Endothelial cell of umbilical vein (primary cell): ENCODE measurements around the gene MBNL2. TPM values are rescaled to one million over a fixed set of nuclear protein-coding genes. Genes with fewer than 3 reads are reported as not detected.

Experiments used
- BruUV-seq: library from RNA; stranded (reverse); fragments of 400-500 nt; replicated peaks from 2 replicates; lab custom pipeline; 2021; lab: Mats Ljungman, UMichigan
- CTCF ChIA-PET: fragments of 300-600, 350-600 bp; sonication (Branson Sonifier 250); formaldehyde crosslinking; loops from one replicate; lab custom pipeline; 2021; ENCODE audit warnings: antibody characterized with exemption, inconsistent platforms; lab: Charles Lee
- POLR2A ChIA-PET: fragments of 300-600, 350-600 bp; sonication (Branson Sonifier 250); formaldehyde crosslinking; loops from one replicate; lab custom pipeline; 2021; ENCODE audit warnings: antibody characterized with exemption, inconsistent platforms; lab: Charles Lee
- DNase-seq: peaks from one replicate; pipeline ENCODE4 v3.0.0-alpha.2; 2011; ENCODE audit warnings: low read depth, low spot score
- FAIRE-seq: peaks from 2 replicates; lab custom pipeline; 2011; peaks lifted over from hg19 to GRCh38; lab: Jason Lieb, UNC
- H2AFZ ChIP-seq: 2 replicates; pipeline ENCODE4 v1.6.0; 2012; ENCODE audit warnings: low read depth, low read length, control low read depth, inconsistent platforms
- H3K27ac ChIP-seq: 2 replicates; pipeline ENCODE4 v1.5.1; 2011; ENCODE audit warnings: low read depth, mild to moderate bottlenecking, control low read depth, low read length, moderate library complexity; ENCODE audit not compliant: insufficient read depth
- H3K27me3 ChIP-seq, 2 experiments: 2 replicates each; pipeline versions ENCODE4 v1.6.0 to v1.6.1; 2011; ENCODE audit warnings: low read length in 2 of 2, mixed read lengths in 1 of 2; ENCODE audit not compliant: control insufficient read depth in 2 of 2, insufficient read depth in 2 of 2
- H3K36me3 ChIP-seq, 2 experiments: 2 replicates in 1 of 2; 3 replicates in 1 of 2; pipeline ENCODE4 v1.5.1; 2011; ENCODE audit warnings: low read length in 2 of 2, mild to moderate bottlenecking in 1 of 2, moderate library complexity in 1 of 2; ENCODE audit not compliant: control insufficient read depth in 2 of 2, insufficient read depth in 2 of 2; ENCODE audit errors: extremely low read depth in 1 of 2
- H3K4me1 ChIP-seq: 3 replicates; pipeline ENCODE4 v1.5.1; 2011; ENCODE audit warnings: mild to moderate bottlenecking, low read length; ENCODE audit not compliant: control insufficient read depth, insufficient read depth; ENCODE audit errors: extremely low read depth
- H3K4me2 ChIP-seq: 2 replicates; pipeline ENCODE4 v1.6.1; 2011; ENCODE audit warnings: low read length, control low read depth, mixed read lengths; ENCODE audit not compliant: insufficient read depth
- H3K4me3 ChIP-seq, 3 experiments: fragments of 200-600 bp in 1 of 3; sonication (generic), shearing (Covaris generic) in 1 of 3; replicated peaks in 1 of 3; 2 replicates each; pipeline ENCODE4 v1.5.1; 2011 to 2016; ENCODE audit warnings: control low read depth in 3 of 3, low read length in 3 of 3, mild to moderate bottlenecking in 2 of 3, inconsistent platforms in 1 of 3, low read depth in 1 of 3, moderate library complexity in 1 of 3; ENCODE audit not compliant: insufficient read depth in 1 of 3
- H3K79me2 ChIP-seq: 2 replicates; pipeline ENCODE4 v1.6.0; 2012; ENCODE audit warnings: low read length, inconsistent platforms; ENCODE audit not compliant: control insufficient read depth, insufficient read depth
- H3K9ac ChIP-seq: replicated peaks from 2 replicates; pipeline ENCODE3; 2011; ENCODE audit warnings: low read length, control low read depth; ENCODE audit not compliant: insufficient read depth; ENCODE audit errors: extremely low read depth
- H3K9me1 ChIP-seq: replicated peaks from 3 replicates; pipeline ENCODE4 v1.6.0; 2011; ENCODE audit warnings: mild to moderate bottlenecking, low read length; ENCODE audit not compliant: control insufficient read depth, insufficient read depth; ENCODE audit errors: extremely low read depth
- H3K9me3 ChIP-seq: replicated peaks from 2 replicates; pipeline ENCODE4 v1.5.1; 2012; ENCODE audit warnings: low read length, inconsistent platforms; ENCODE audit not compliant: control insufficient read depth, insufficient read depth
- H4K20me1 ChIP-seq: replicated peaks from 2 replicates; pipeline ENCODE3; 2011; ENCODE audit warnings: mild to moderate bottlenecking, low read length; ENCODE audit not compliant: control insufficient read depth, insufficient read depth; ENCODE audit errors: extremely low read depth
- CTCF ChIP-seq, 2 donors: IDR thresholded peaks; 1 replicate in 1 of 2; 2 replicates in 1 of 2; pipeline ENCODE4 v1.5.1; 2011; ENCODE audit warnings: low read length in 2 of 2, mild to moderate bottlenecking in 2 of 2, moderate library complexity in 2 of 2, control low read depth in 1 of 2, inconsistent platforms in 1 of 2, low read depth in 1 of 2; ENCODE audit not compliant: insufficient read depth in 1 of 2; ENCODE audit errors: extremely low read depth in 1 of 2
- EZH2 ChIP-seq: IDR thresholded peaks from 2 replicates; pipeline ENCODE4 v1.6.1; 2012; ENCODE audit warnings: borderline replicate concordance, low read depth, mild to moderate bottlenecking, moderate library complexity, low read length, inconsistent platforms; ENCODE audit not compliant: severe bottlenecking
- FOS ChIP-seq: IDR thresholded peaks from 2 replicates; pipeline ENCODE4 v1.6.1; 2011; ENCODE audit warnings: mild to moderate bottlenecking, low read length, moderate library complexity, borderline replicate concordance; ENCODE audit not compliant: insufficient read depth
- GATA2 ChIP-seq: IDR thresholded peaks from 2 replicates; pipeline ENCODE4 v1.7.0; 2011; ENCODE audit warnings: low read depth, mild to moderate bottlenecking, moderate library complexity, mixed read lengths, low read length; ENCODE audit not compliant: insufficient read length, insufficient read depth
- JUN ChIP-seq: IDR thresholded peaks from 2 replicates; pipeline ENCODE4 v1.6.1; 2011; ENCODE audit warnings: borderline replicate concordance, low read depth; ENCODE audit not compliant: insufficient read length, insufficient read depth
- MYC ChIP-seq: IDR thresholded peaks from one replicate; pipeline ENCODE4 v1.6.1; 2011; ENCODE audit warnings: mild to moderate bottlenecking, low read depth, low read length
- POLR2A ChIP-seq: IDR thresholded peaks from 2 replicates; pipeline ENCODE4 v1.6.1; 2012; ENCODE audit warnings: low read depth, mild to moderate bottlenecking, control low read depth, low read length
- POLR2AphosphoS5 ChIP-seq: IDR thresholded peaks from 2 replicates; pipeline ENCODE4 v1.6.1; 2012; ENCODE audit warnings: low read depth, mild to moderate bottlenecking, control low read depth, low read length, moderate library complexity; ENCODE audit not compliant: insufficient read depth
- dilution Hi-C: fragments of 300-500 bp; cut with MboI; formaldehyde crosslinking; loops from one replicate; pipeline ENCODE4 v1.15.0; 2019; ENCODE audit warnings: low sequenced_read_pairs; ENCODE audit not compliant: extremely low pct_ligation_motif_present
- intact Hi-C: fragments of 100-400 bp; cut with micrococcal nuclease; formaldehyde crosslinking; loops from one replicate; pipeline ENCODE4 v1.10.0; 2022
- polyA plus RNA-seq, 4 experiments: library from polyadenylated mRNA; depleted of rRNA in 3 of 4; stranded (reverse) in 3 of 4; unstranded in 1 of 4; fragments of >200 nt; gene quantifications; 2 replicates each; pipeline versions ENCODE4 v1.2.1 to v1.2.3, GENCODE V29; 2011 to 2012; ENCODE audit warnings: missing spikeins in 1 of 4
- total RNA-seq: library from RNA; stranded (reverse); gene quantifications from 2 replicates; pipeline ENCODE4 v1.2.3, GENCODE V29; 2021
- TF ChIP-seq, protein P1 (sequence below): IDR thresholded peaks from 2 replicates; pipeline ENCODE4 v1.6.1; 2011; ENCODE audit not compliant: insufficient read depth, insufficient read length

MBNL2 gene
- total and polyA plus RNA-seq, 2 donors (not counting 3 experiments of a cell fraction or from before 2014, with no cell fraction given), result 32.9 to 76.5 TPM

DNA sequence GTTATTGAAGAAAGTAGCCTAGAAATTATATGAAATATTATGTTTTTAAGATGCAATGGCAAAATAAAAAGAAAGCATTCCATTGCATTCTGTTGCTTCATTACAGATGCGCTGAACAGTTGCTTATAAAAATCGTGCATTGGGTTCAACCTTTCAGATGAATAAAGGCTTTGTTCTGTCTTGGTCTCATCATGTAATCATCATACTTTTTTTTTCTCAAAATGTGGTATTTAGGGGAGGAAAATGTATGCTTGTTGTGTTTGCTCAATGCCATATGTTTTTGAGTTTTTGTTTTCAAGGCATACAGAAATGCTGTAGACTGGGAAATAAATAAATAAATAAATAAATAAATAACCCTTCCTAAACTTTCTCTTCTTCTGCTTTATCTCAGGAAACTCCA is 1.1 kb upstream of the MBNL2 start:
- TF ChIP-seq JUN, result no peak
- no peak for TF ChIP-seq EZH2
- no peak for TF ChIP-seq POLR2A
- no peak for TF ChIP-seq FOS
- no peak for TF ChIP-seq CTCF (IDR thresholded peaks at IDR 0.05; ENCODE audit: extremely low read depth in 1 of 2, insufficient read depth in 1 of 2, low read depth in 1 of 2, low read length in 2 of 2)
- TF ChIP-seq, protein P1, sequence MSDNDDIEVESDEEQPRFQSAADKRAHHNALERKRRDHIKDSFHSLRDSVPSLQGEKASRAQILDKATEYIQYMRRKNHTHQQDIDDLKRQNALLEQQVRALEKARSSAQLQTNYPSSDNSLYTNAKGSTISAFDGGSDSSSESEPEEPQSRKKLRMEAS, result no peak
- TF ChIP-seq POLR2AphosphoS5, result no peak
- TF ChIP-seq MYC, result no peak
- TF ChIP-seq GATA2, result no peak
- Histone ChIP-seq H2AFZ (no peak overlapping the region), H3K4me3 (no peak overlapping the region), H3K9me1 (no peaks in the 10 kb centered on the region), H3K27ac (no peak overlapping the region), H3K9me3 (no peaks in the 10 kb centered on the region), H3K36me3 (no peaks in the 10 kb centered on the region), H4K20me1 (no peaks in the 10 kb centered on the region), H3K9ac (no peak overlapping the region), H3K4me2 (peak overlapping the region; percentile 78), H3K79me2 (peaks cover 39% of the 10 kb centered on the region), H3K27me3 (no peaks in the 10 kb centered on the region), H3K4me1 (peaks cover 21% of the 10 kb centered on the region)
- FAIRE-seq (no peak), DNase-seq (no peak)
- intact Hi-C loops, result no loop called here
- no TSS peak for BruUV-seq
- ChIA-PET CTCF (interaction anchor here (1.1 to 9.0 kb wide), 8 partner anchors 10 to 138 kb away, joined by 5 to 68 read pairs (median 20); no protein-coding TSS in a partner anchor), POLR2A (interaction anchor here (1.1 to 1.3 kb wide), 3 partner anchors 23 to 138 kb away, joined by 3 to 4 read pairs (median 4); no protein-coding TSS in a partner anchor)
- dilution Hi-C loops, result loop anchor here (25.0 kb wide), 1 partner anchor 109 kb away; no protein-coding TSS in a partner anchor
